Muscle of arm (tissue), 12 donors: ENCODE results near the gene CCDC134. TPM values are rescaled to one million over a fixed set of nuclear protein-coding genes. Genes with fewer than 3 reads are reported as not detected.
"Not testable (repeated sequence)": the region's sequence is repeated elsewhere in the genome, so short reads cannot be mapped to it uniquely, and the experiment has no call there.

Source experiments
- DNase-seq: peaks from one replicate; pipeline ENCODE4 v3.0.0-alpha.2; 2013
- polyA plus RNA-seq, 12 donors: library from polyadenylated mRNA; unstranded; fragments of 120-200 nt; gene quantifications; one replicate each; pipeline ENCODE4 v1.2.1, GENCODE V29; 2013; ENCODE audit not compliant: insufficient read length in 12 of 12

CCDC134 gene
- polyA plus RNA-seq, 12 donors: 7.6 to 21.0 (median 9.7) TPM; not detected in 1

- no peak for DNase-seq
These were observed 21.2 kb downstream of the CCDC134 start for GRCh38 chr22:41821471-41822316.

- no peak for DNase-seq
These were observed 22.0 kb downstream of the CCDC134 start for GRCh38 chr22:41822317-41823057.

DNA sequence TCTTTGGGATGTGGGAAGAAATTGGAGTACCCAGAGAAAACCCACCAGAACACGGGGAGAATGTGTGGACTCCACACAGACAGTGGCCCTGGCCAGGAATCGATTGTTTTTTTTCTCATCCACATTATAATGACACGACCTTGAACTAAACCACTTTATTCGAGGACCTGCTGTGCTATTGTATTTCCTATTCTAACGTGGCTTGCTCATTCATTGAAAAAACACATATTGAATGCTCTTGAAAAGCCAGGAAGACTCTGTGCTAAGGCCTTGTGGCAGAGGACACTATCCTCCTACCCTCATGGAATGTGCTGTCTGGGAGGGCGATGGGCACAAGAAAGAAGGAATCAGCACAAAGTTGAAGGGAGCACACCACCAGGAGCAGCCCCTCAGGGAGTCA, 23.3 kb downstream of the CCDC134 start:
- no peak for DNase-seq

- DNase-seq: no peak
These were observed 24.9 kb downstream of the CCDC134 start for GRCh38 chr22:41825376-41825775.

DNA sequence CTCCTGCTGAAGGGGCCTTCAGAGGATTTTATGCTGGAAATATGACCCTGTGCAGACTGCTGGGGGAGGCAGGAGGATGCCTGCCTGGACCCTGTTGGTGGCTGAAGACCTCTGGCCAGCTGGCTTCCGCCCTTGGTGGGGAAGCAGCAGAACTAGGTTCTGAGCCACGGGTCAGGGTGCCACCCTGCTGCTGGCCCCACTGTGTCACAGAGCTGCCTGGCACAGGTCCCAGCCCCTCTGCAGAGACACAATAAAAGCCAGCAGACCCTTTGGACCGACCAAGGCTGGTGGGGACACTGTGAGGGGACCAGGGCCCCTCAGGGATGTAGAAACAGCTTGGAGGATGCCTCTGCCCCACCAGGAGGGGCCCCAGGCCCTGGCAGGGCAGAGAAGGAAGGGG, 25.5 kb downstream of the CCDC134 start:
- no peak for DNase-seq

DNA sequence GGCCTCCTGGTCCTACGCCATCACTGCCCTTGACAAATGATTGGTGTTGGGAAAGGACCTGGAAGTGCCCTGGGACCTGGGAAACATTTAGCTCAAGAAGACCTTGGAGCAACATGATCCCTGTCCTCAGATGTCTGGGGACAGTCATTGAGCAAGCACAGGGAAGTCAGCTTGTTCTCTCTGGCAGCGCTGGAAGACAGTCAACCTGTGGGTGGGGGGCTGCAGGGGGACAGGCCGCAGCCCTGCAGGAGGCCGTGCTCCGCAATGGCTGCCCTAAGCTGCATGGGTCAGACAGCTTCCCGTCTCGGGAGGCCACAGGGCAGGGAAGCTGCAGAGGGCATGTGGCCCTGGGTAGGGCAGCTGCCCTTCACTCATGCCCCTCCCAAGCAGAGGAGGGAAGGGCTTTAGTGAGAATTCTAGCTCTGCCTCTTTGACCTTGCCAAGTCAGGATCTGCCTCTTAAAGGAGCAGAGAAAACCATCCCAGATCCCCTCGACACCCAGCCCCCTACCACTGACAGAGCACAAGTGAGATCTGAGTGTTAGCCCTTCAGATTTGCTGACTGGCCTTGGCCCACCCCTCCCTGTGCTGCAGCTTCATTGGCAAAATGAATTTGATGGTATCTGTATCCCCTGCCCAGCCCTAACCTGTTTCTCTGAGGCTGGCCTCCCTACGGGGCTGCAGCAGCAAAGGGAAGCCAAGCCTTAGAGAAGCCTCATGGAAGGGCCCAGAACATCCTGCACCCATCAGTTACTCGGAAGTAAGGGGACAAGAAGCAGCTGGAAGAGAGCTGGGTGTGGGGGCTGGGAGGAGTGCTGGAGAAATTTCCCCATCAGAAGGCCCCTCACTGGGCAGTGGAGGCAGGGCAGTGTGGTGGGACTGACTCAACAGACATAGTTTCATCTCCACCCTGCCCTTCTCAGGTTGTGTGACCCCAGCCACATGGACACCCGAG, 26.2 kb downstream of the CCDC134 start:
- no peak for DNase-seq

DNA sequence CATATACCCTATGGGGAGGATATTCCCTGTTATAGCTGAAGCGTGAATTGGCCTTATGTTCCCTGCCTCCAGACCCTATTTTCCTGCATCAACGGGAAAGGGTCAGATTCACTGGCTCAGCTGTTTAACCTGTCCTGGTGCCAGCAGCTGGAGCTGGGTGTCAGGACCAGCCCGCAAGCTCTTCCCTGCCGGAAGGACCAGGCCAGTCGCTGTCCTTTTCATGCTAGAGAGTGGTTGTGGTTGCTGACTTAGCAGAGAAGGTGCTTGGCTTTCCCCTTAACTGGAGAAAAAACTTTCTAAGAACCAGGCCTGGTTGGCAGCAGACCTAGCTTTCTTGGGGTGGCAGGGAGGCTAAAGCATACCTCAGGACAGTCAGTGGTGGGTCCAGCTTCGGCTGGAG, 27.2 kb downstream of the CCDC134 start:
- no peak for DNase-seq

- DNase-seq: no peak
These were observed 28.0 kb downstream of the CCDC134 start for GRCh38 chr22:41828516-41828915.

- no peak for DNase-seq
These were observed 29.7 kb downstream of the CCDC134 start for GRCh38 chr22:41830174-41830573.

DNA sequence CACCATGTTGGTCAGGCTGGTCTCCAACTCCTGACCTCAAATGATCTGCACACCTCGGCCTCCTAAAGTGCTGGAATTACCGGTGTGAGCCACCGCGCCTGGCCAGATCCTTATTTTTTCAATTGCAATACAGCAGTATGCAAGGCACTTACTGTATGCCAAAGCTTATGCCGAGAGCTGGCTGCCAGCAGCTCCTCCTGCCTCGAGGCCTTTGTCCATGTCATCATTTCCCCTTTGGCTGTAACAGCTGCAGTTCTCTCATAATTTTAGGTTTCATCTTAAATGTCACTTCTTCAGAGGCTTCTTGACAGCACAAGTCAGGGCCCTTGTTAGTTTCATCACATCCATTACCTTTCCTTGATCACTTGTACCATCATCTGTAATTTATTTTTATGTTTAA, 30.9 kb downstream of the CCDC134 start:
- peak; percentile 31 for DNase-seq

DNA sequence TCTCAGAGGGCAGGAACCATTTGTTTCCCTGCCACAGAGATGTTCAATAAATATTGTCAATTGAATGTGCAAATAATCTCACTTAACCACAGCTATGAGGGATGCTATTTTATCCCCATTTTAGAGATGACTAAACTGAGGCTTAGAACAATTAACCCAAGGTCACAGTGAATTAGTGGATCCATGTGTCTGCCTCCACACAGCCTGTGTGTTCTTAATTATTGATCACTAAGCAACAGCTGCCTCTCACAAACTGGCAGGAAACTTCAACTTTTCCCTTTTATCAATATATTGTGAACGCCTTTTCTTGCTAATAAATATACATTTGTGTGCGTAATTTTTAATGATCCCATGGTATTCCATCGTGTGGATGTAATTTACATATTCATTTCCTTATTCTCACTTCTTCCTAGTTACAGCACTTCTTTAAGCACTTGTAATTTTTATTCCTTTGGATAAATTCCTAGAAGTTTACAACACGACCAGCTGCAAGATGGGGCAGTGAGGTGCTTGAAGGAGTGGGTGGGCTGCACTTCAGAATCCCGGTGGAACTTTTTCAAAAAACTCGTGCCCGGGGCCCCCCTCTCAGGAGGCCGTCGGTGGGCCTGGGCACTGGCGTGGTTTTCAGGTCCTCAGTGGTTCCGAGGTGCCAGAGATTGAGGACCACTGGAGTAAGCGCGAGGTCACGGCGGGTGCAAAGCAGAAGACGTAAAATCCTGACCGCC, 31.5 kb downstream of the CCDC134 start:
- DNase-seq: no peak

GRCh38 chr22:41832553-41833368, 32.3 kb downstream of the CCDC134 start, which contains the start of gene SREBF2:
Gene SREBF2 (plus strand): TSS chr22:41833105. CDS start chr22:41833271, 166 bp downstream.
- peak; percentile 99 for DNase-seq

GRCh38 chr22:41833369-41834004, 33.0 kb downstream of the CCDC134 start:
- DNase-seq: peak; percentile 48

DNA sequence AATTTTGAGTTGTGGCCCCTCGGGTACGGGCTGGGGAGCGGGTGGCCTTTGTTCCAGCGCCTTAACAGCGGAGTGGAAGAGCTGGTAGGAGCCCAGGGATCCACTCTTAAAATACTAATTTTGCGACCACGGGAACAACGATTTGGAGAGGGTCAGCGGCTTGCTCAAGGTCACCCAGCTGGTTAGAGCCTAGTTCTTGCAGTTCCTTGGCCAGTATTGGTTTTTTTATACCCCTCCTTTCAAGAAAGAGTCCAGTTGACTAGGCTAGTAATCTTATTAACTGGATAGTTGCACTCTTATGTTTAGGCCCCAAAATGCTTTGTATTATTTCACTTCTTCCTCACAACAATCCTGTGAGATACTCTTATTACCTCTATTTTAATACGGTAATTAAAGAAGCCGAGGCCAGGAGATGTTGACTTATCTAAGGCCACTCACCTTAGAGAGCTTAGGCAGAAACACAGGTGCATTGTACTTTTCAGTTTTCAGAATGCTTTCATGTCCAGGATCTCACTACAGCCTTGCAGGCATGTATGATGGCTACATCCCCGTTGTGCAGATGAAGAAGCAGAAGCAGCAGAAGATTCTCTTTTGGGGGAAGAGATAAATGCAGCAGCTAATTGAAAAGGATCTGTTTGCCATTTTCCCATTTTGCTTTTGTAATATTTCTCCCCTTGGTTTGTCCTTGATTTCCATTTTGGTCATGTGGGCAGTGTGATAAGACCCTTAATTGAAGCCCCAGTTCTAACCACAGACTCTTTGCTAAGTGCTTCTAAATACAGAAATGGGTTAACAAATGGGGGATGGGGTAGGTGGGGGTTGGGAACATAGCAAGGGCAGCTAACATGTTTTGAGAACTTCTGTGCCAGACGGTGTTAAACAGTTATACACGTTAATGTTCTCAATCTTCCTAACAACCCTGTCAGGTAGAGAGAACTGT, 33.8 kb downstream of the CCDC134 start:
- DNase-seq: no peak

DNA sequence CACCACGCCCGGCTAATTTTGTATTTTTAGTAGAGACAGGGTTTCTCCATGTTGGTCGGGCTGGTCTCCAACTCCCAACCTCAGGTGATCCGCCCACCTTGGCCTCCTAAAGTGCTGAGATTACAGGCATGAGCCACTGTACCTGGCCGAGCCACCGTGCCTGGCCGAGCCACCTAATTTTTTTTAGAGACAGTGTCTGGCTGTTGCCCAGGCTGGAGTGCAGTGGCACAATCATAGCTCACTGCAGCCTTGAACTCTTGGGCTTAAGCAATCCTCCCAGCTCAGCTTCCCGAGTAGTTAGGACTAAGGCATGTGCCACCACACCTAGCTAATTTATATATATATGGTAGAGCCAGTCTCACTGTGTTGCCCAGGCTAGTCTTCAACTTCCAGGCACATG, 35.0 kb downstream of the CCDC134 start:
- not testable (repeated sequence) for DNase-seq

GRCh38 chr22:41836551-41836950, 36.1 kb downstream of the CCDC134 start:
- DNase-seq: no peak

DNA sequence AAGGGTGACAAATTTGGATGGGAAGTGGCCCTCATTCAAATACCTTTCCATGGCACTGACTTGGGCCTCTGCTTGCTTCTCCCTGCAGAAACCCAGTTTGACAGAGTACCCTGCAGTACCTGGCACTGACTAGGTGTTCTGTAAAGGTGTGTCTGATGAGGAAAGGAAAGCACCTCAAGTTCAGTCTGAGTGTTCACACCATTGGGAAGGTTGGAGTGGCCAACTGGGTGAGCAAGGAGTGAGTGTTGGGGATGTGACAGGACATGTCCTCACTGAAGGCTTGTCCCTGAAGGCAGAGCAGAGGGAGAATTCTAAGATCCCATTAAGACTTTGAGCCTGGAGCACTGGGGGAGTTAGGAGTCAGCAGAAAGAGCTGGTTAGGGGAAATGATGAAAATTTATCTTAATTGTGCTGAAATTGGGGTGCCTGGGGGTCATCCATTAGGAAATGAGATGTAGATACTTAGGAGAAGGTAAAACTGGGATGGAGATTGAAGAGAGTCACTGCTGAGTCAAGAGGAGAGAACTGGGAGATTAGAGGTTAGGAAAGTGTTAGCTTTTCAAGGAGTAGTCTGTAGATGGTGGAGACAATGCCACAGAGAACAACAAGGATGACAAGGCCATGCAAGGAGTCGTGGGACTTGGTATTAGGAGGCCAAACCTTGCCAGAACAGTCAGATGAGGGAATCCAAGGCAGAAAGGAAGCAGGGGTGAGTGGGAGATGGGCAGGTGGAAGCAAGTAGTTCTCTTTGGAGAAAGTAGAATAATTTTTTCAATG, 38.6 kb downstream of the CCDC134 start:
- DNase-seq: no peak

DNA sequence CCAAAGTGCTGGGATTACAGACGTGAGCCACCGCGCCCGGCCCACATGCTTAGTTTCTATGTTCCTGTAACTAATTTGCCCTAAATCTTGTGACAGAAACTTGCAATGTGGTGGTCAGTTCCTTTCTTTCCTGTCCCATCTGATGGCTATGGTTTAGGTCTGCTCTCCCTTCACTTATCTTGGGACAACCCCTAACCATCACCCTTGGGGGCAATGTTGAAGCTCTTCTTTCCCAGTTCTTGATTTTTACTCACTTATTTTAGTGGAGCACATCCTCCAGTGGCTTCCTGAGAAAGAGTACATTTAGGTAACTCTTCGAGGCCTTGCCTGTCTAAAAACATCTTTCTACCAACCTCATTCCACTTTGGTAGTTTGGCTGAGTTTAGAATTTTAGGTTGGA, 39.7 kb downstream of the CCDC134 start:
- DNase-seq: no peak
